Calu3 (cell line): ENCODE results near the gene STIM1. TPM values are rescaled to one million over a fixed set of nuclear protein-coding genes. Genes with fewer than 3 reads are reported as not detected.

Experiments
- BruUV-seq: library from RNA; stranded (reverse); fragments of 400-500 nt; replicated peaks from 2 replicates; lab custom pipeline; 2021; lab: Mats Ljungman, UMichigan
- CTCF ChIA-PET: fragments of 300-600 bp; sonication (Branson Sonifier 250); formaldehyde crosslinking; loops from one replicate; lab custom pipeline; 2022; ENCODE audit warnings: antibody characterized with exemption; lab: Charles Lee
- DNase-seq: peaks from one replicate; pipeline ENCODE4 v3.0.0; 2022
- H3K27ac Mint-ChIP-seq: one replicate; pipeline ENCODE4 v1.8.0; 2022; ENCODE audit warnings: mixed read lengths; ENCODE audit not compliant: unreplicated experiment
- H3K27me3 Mint-ChIP-seq: one replicate; pipeline ENCODE4 v1.8.0; 2022; ENCODE audit warnings: mixed read lengths; ENCODE audit not compliant: unreplicated experiment
- H3K36me3 Mint-ChIP-seq: one replicate; pipeline ENCODE4 v1.8.0; 2022; ENCODE audit warnings: mild to moderate bottlenecking, moderate library complexity, mixed read lengths; ENCODE audit not compliant: insufficient read depth, unreplicated experiment
- H3K4me1 Mint-ChIP-seq: one replicate; pipeline ENCODE4 v1.8.0; 2022; ENCODE audit warnings: mild to moderate bottlenecking, low read depth, mixed read lengths; ENCODE audit not compliant: unreplicated experiment
- H3K4me3 Mint-ChIP-seq: one replicate; pipeline ENCODE4 v1.8.0; 2022; ENCODE audit warnings: mild to moderate bottlenecking, low read depth, moderate library complexity, mixed read lengths; ENCODE audit not compliant: unreplicated experiment
- H3K9me3 Mint-ChIP-seq: one replicate; pipeline ENCODE4 v1.8.0; 2022; ENCODE audit warnings: low read depth, mixed read lengths; ENCODE audit not compliant: unreplicated experiment
- CTCF ChIP-seq: fragments of 200-600 bp; IDR thresholded peaks from one replicate; pipeline ENCODE4 v1.8.0; 2022; ENCODE audit warnings: antibody characterized with exemption; ENCODE audit not compliant: unreplicated experiment
- intact Hi-C: fragments of 100-400 bp; cut with micrococcal nuclease; formaldehyde crosslinking; loops from one replicate; pipeline ENCODE4 v1.10.0; 2022; ENCODE audit not compliant: unreplicated experiment
- total RNA-seq: library from RNA; stranded (reverse); gene quantifications from 2 replicates; pipeline ENCODE4 v1.2.3, GENCODE V29; 2022

The STIM1 gene
- total RNA-seq, 1 experiment from 2014 or later = 60.1 TPM

- DNase-seq = no peak
- H3K36me3 Mint-ChIP-seq = peaks cover 29% of the 10 kb centered on the region
- BruUV-seq = no TSS peak
- H3K4me3 Mint-ChIP-seq = no peak overlapping the region
- CTCF ChIA-PET = no interaction called here
- H3K27me3 Mint-ChIP-seq = no peaks in the 10 kb centered on the region
- H3K9me3 Mint-ChIP-seq = no peaks in the 10 kb centered on the region
- H3K27ac Mint-ChIP-seq = no peak overlapping the region
- TF ChIP-seq CTCF = no peak
- no peaks in the 10 kb centered on the region for H3K4me1 Mint-ChIP-seq
- intact Hi-C loops = no loop called here
Measured at GRCh38 chr11:3826721-3827120, 28.7 kb upstream of the STIM1 start.

GRCh38 chr11:3827434-3828186 is 27.9 kb upstream of the STIM1 start:
- H3K9me3 Mint-ChIP-seq = no peaks in the 10 kb centered on the region
- CTCF ChIA-PET = no interaction called here
- peaks cover 33% of the 10 kb centered on the region for H3K36me3 Mint-ChIP-seq
- no peak overlapping the region for H3K4me3 Mint-ChIP-seq
- intact Hi-C loops = no loop called here
- no peak for TF ChIP-seq CTCF
- H3K4me1 Mint-ChIP-seq = no peaks in the 10 kb centered on the region
- no peak for DNase-seq
- TSS peak; percentile 17 for BruUV-seq
- no peaks in the 10 kb centered on the region for H3K27me3 Mint-ChIP-seq
- no peak overlapping the region for H3K27ac Mint-ChIP-seq

- CTCF ChIA-PET = no interaction called here
- no peaks in the 10 kb centered on the region for H3K9me3 Mint-ChIP-seq
- TF ChIP-seq CTCF = no peak
- no peak overlapping the region for H3K4me3 Mint-ChIP-seq
- H3K27me3 Mint-ChIP-seq = no peaks in the 10 kb centered on the region
- intact Hi-C loops = no loop called here
- no TSS peak for BruUV-seq
- no peak for DNase-seq
- no peak overlapping the region for H3K27ac Mint-ChIP-seq
- peaks cover 12% of the 10 kb centered on the region for H3K4me1 Mint-ChIP-seq
- peaks cover 28% of the 10 kb centered on the region for H3K36me3 Mint-ChIP-seq
Measured at GRCh38 chr11:3830088-3830487, 25.4 kb upstream of the STIM1 start.

GRCh38 chr11:3830730-3831129 is 24.7 kb upstream of the STIM1 start:
- H3K4me1 Mint-ChIP-seq = peaks cover 18% of the 10 kb centered on the region
- TF ChIP-seq CTCF = no peak
- no TSS peak for BruUV-seq
- H3K9me3 Mint-ChIP-seq = no peaks in the 10 kb centered on the region
- DNase-seq = no peak
- no peak overlapping the region for H3K27ac Mint-ChIP-seq
- CTCF ChIA-PET = no interaction called here
- intact Hi-C loops = no loop called here
- peaks cover 35% of the 10 kb centered on the region for H3K36me3 Mint-ChIP-seq
- no peak overlapping the region for H3K4me3 Mint-ChIP-seq
- no peaks in the 10 kb centered on the region for H3K27me3 Mint-ChIP-seq
